BE2C (cell line): ENCODE measurements around the gene TIGD7.

Source experiments
- DNase-seq: peaks from one replicate; pipeline ENCODE4 v3.0.0-alpha.2; 2020
- H3K27me3 ChIP-seq: fragments of 250-450 bp; sonication (Bioruptor Pico); 2 replicates; pipeline ENCODE4 v1.5.1; 2020; ENCODE audit warnings: mild to moderate bottlenecking
- H3K36me3 ChIP-seq: fragments of 250-450 bp; sonication (Bioruptor Pico); 2 replicates; pipeline ENCODE4 v1.5.1; 2020; ENCODE audit warnings: mild to moderate bottlenecking
- H3K4me1 ChIP-seq: fragments of 250-450 bp; sonication (Bioruptor Pico); 2 replicates; pipeline ENCODE4 v1.5.1; 2020
- H3K4me3 ChIP-seq: 2 replicates; pipeline ENCODE4 v1.5.1; 2011; ENCODE audit warnings: low read depth, low read length
- H3K9me3 ChIP-seq: fragments of 250-450 bp; sonication (Bioruptor Pico); 2 replicates; pipeline ENCODE4 v1.5.1; 2020
- CTCF ChIP-seq: IDR thresholded peaks from 2 replicates; pipeline ENCODE4 v1.5.1; 2012; ENCODE audit warnings: mild to moderate bottlenecking, low read depth, low read length

The TIGD7 gene

GRCh38 chr16:3254309-3254708, 50.9 kb downstream of the TIGD7 start:
- no peak for DNase-seq
- Histone ChIP-seq H3K27me3 (peaks cover 49% of the 10 kb centered on the region), H3K36me3 (no peaks in the 10 kb centered on the region), H3K9me3 (no peaks in the 10 kb centered on the region; the same call in 1 of the 2 replicates), H3K4me3 (no peak overlapping the region), H3K4me1 (no peaks in the 10 kb centered on the region)
- no peak for TF ChIP-seq CTCF

- Histone ChIP-seq H3K9me3 (no peaks in the 10 kb centered on the region; the same call in 1 of the 2 replicates), H3K4me3 (no peak overlapping the region), H3K27me3 (peaks cover 51% of the 10 kb centered on the region), H3K4me1 (no peaks in the 10 kb centered on the region), H3K36me3 (no peaks in the 10 kb centered on the region)
- TF ChIP-seq CTCF: no peak
- DNase-seq: no peak
Measured at GRCh38 chr16:3252967-3253366, 52.3 kb downstream of the TIGD7 start.

- H3K4me1 ChIP-seq: no peaks in the 10 kb centered on the region
- TF ChIP-seq CTCF: no peak
- no peaks in the 10 kb centered on the region for H3K36me3 ChIP-seq
- no peaks in the 10 kb centered on the region; the same call in 1 of the 2 replicates for H3K9me3 ChIP-seq
- H3K27me3 ChIP-seq: peaks cover 52% of the 10 kb centered on the region
- no peak overlapping the region for H3K4me3 ChIP-seq
- no peak for DNase-seq
Measured at GRCh38 chr16:3249451-3249850, 55.8 kb downstream of the TIGD7 start.

- H3K4me3 ChIP-seq: no peak overlapping the region
- TF ChIP-seq CTCF: no peak
- H3K36me3 ChIP-seq: no peaks in the 10 kb centered on the region
- no peak for DNase-seq
- H3K4me1 ChIP-seq: no peaks in the 10 kb centered on the region
- peaks cover 51% of the 10 kb centered on the region for H3K27me3 ChIP-seq
- no peaks in the 10 kb centered on the region for H3K9me3 ChIP-seq
Measured at GRCh38 chr16:3249020-3249419, 56.2 kb downstream of the TIGD7 start.
